Ovary (tissue), 3 donors: ENCODE data around the gene SLC7A7.
A peak's percentile ranks its signal among the peaks of the same experiment; 100 is the strongest.

Experiments
- POLR2A ChIP-seq: fragments of 450-650 bp; IDR thresholded peaks from one replicate; pipeline ENCODE4 v1.6.1; 2017; ENCODE audit warnings: antibody characterized with exemption, mild to moderate bottlenecking, moderate library complexity
- TF ChIP-seq, protein P1 (sequence below), 3 donors: fragments of 450-650 bp in 2 of 3; fragments of 200-600 bp in 1 of 3; IDR thresholded peaks; one replicate each; pipeline versions ENCODE4 v1.5.1 to v1.8.0; 2016 to 2022; ENCODE audit warnings: antibody characterized with exemption in 3 of 3, mild to moderate bottlenecking in 1 of 3
- donor health status: DM: no; HTN: no; CAD: no.

DNA sequence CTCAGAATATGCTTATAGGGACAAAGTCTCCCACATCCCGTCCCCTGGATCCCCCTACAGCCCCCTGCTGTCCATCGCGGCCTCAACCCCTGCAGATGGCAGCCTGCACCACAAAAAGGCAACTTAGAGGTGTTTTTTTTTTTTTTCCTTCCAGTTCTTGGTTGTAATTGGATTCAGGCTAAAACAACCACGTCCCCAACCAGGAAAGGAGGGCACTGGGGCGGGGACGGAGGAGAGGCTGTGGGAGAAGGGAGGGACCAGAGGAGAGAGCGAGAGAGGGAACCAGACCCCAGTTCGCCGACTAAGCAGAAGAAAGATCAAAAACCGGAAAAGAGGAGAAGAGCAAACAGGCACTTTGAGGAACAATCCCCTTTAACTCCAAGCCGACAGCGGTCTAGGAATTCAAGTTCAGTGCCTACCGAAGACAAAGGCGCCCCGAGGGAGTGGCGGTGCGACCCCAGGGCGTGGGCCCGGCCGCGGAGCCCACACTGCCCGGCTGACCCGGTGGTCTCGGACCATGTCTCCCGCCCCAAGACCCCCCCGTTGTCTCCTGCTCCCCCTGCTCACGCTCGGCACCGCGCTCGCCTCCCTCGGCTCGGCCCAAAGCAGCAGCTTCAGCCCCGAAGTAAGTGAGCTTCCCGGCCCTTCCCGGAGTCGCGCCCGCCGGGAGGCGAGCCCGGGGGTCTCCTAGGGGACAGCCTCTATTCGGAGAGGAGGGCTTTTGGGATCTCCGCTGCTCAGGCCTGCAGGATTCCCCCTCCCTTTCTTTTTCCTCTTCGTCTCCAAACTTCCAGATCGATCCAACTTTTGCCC is 21.3 kb upstream of the SLC7A7 start, which contains the start of gene MMP14:
- TF ChIP-seq, protein P1, sequence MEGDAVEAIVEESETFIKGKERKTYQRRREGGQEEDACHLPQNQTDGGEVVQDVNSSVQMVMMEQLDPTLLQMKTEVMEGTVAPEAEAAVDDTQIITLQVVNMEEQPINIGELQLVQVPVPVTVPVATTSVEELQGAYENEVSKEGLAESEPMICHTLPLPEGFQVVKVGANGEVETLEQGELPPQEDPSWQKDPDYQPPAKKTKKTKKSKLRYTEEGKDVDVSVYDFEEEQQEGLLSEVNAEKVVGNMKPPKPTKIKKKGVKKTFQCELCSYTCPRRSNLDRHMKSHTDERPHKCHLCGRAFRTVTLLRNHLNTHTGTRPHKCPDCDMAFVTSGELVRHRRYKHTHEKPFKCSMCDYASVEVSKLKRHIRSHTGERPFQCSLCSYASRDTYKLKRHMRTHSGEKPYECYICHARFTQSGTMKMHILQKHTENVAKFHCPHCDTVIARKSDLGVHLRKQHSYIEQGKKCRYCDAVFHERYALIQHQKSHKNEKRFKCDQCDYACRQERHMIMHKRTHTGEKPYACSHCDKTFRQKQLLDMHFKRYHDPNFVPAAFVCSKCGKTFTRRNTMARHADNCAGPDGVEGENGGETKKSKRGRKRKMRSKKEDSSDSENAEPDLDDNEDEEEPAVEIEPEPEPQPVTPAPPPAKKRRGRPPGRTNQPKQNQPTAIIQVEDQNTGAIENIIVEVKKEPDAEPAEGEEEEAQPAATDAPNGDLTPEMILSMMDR (IDR thresholded peaks at IDR 0.05): peak in 2 of 3 donors; percentile 41 to 55
- TF ChIP-seq POLR2A: peak; percentile 73
